CD1c-positive myeloid dendritic cell (primary cell): Measurements from ENCODE around the gene CHN2.

Source experiments
- DNase-seq: peaks from one replicate; pipeline ENCODE4 v3.0.0-alpha.2; 2016; ENCODE audit errors: extremely low spot score

CHN2 gene

DNA sequence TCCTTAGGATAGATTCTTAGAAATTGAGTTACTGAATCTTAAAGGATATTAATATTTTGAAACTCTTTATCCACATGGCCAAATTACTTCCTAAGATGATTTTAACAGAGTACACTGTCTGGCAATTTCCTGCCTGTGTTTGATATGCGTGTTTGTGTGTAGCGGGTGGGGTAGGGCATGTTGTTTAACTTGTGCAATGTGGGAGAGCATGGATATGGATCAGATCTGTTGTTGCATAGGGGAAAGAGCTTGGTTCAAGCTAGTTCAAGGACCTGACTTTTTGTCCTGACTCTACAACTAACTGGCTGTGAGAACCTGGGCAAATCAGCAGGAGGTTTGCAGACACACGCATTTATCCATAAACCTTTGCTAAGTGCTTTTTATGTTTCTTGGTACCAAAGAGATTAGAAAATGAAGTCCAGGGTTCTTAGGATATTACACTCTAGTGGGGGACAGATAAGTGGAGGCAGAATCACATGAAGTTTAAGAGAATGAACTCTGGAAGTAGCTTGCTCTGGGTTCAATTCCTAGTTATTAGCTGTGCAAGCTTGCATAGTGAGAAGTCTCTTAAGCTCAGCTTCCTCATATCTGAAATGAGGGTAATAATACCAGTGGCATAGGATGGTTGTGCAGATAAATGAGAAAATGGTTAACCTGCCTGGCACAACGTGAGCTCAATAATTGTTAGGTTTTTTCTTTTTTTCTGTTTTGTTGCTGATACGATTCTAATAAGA, 272.8 kb downstream of the CHN2 start:
- no peak for DNase-seq

DNA sequence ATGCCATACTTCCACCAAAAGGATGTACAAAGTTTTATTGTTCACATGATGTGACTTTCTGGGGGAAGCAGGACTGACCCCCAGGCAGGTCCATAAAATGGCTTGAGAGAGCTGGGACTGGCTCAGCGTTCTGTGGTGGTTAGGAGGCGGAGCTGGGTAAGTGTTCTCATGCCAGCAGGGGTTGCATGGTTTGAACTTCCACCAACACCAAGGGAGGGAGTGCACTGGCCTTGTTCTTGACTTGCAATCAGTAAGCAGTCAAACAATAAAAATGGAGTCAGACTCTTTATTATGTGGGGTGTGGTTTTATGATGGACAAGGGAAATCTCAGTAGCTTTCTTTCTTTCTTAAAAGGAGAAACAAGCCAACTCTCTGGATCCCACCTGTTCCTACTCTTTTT, 273.6 kb downstream of the CHN2 start:
- DNase-seq: no peak

DNA sequence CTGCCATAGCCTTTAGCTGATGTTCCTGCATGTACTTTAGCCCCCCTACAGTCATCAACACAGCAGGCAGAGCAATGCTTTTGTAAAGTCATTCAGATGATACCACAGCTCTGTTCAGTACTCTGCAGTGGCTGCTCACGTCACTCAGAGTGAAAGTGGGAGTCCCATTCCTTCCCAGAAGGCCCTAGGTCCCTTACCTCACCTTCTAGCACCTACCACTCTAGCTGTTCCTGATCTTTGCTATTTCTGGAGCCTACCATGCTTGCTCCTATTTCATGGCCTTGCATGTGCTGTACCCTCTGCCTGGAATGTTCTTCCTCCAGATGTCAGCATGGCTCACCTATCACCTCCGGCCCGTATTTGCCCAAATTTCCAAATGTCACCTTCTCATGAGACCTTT, 274.7 kb downstream of the CHN2 start:
- no peak for DNase-seq

DNA sequence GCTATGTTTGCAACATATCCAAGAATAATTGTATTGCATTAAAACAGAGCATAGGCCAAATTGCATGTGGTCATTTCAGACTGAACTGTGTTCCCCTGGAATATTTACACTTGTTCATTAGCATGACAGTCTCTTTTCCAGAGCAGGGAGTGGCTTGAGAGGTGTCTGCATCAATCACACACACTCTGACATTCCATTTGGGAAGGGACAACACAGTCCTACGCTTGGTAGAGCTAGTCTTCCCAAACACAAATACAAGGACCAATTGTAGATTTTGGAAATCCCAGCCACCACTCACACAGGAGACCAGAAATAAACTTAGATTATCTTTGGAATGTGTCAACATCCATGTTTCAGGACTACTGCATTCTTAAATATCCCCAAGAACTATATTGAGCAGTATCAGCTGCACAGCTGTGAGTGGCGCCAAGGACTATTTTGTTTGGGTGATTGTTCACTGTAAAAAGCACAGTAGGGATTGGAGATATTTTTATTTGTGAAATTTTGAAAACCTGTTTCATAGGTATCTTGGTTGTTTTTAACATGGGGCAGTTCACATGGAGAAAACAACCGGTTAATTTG, 275.5 kb downstream of the CHN2 start:
- no peak for DNase-seq

DNA sequence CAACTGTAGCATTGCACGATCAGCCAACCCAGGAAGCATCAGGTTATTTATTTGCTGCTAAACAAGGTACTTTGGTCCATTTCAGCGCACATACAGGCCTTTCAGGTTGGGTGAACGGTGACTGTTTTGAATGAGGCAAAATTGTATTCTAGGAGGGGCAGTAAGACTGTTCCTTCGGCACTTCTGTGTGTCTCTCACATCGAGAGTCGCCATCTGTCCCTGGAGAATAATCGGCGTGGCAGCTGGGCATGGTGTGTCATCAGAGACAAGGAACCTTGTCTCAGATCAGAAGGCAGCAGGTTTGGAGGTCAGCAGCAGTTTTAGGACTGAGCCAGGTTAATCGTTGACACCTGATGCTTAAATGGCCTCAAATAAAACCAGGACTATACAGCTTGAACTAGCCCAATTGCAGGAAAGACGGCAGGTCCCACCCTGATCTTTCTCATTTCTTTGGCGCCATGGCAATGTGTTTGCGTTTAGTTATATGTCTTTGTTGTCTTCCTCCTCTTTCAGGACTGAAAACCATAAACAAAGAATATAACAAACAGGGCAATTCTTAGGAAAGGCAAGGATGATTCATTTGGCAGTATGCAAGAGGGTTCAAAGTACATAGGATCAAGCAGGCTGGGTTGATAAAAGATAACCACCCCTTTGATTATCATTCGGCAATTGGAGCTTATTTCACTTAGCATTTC, 277.0 kb downstream of the CHN2 start:
- DNase-seq: no peak

DNA sequence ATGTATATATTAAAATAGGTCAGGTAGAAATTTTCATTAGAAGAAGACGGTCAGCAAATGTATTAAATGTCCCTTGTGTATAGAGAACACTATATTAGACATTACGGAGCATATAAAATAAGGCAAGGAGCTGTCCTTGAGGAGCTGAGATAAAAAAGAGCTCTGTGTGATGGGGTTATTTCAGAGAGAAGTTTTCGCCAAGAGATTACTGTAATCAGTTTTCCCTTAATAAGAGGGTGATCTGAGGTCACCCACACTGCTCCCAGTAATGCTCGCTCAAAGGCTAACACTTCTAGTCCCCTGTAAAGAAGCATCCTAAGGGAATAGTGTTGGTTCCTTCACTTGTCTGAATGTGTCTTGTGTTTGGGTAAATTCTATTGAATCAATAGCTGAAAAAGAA, 282.3 kb downstream of the CHN2 start:
- no peak for DNase-seq

DNA sequence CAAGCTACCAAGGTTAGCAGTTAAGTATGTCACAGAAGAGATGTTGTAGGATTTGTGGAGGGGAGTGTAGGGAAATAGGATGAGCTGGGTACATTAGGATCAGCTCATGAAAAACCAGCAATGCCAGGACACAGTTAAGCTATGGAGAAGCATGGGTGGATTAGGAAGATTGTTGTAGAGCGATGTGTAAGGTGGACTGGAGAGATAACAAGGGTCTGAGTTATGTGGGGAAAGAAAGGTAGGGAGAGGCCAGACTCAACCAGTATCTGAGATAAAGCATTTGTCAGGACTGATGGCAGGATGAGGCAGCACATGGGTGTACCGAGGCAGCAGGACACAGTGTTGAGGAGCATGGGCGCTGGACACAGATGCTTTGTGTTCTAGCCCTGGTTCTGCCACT, 283.7 kb downstream of the CHN2 start:
- DNase-seq: no peak

DNA sequence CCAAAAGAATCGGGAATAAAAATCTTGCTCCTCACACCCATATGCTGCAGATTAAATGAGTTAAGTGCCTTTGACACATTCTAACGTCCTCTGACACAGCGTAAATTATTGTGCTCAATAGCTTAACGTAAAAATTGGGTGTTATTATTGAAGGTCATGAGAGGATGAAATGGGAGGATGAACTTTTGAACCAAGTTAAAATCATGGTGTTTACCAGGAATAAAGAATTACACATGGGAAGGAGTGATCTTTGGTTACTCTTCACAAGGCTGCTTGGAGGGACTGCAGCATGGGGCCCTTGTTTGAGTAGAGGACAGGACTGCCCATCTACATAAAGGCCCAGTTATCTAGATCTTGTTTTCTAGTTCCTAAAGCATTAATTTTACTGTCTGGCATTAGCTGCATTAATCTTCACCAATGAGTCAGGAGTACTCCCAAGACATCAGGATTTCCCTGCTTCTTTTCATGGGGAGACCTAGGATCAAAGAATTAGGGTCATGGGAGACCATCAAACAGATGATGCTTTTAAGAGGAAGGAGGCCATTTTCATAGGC, 284.2 kb downstream of the CHN2 start:
- no peak for DNase-seq

DNA sequence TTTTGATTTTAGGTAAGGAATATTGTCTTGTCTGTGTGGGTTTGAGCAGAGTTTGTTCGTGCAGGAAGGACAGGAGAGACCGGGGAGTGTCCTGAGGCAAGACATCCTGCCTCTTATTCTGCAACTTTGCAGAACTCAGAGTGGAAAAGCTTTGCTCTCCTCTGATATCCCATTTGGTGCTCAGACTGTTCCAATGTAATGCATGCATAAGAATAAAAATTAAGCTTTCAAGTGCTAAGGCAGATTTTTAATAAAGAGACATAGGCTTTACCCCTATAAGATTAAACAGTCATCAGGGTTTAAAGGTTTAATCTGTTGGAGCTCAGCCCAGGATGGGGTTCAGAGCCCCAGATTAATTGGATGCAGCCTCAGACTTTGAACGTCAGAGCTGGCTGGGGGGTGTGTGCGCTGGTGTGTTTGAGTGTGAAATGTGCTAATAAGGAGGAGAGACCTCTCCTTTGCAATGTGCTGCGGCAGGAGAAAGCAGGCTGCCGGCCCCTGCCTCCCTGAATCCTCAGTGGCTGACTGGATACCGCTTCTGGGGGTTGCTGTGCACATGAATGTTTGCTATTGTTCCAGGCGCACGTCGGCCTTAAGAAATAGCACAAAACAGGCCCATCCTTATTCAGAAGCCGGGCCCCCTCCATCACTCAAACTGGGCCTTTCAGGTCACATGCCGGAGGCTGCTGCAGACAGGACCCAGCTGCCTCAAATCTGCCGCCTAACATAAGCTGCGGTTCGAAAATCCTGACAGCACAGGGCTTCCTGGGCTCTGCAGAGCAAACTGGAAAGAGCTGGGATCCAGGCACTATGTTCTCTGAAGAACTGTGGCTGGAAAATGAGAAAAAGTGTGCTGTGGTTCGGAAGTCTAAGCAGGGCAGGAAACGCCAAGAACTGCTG, 285.0 kb downstream of the CHN2 start:
- DNase-seq: no peak

DNA sequence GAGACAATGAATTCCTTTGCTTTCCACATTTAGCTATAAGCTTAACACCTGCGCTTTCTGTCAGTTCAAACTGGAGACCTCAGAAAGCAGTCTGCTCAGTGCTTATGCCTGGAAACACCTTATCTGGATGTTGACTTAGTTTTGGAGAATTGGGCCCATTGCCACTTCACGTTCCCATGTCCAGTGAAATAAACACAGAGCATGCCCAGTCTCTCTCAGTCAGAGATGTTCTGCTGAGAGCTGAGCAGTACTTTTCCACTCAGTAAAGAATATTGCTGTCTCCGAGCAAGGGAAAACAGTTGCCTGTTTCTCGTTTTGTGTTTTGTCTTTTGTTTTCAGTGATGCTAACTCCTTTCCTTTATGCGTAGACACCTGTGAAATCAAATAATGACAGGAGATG, 285.9 kb downstream of the CHN2 start:
- DNase-seq: no peak

DNA sequence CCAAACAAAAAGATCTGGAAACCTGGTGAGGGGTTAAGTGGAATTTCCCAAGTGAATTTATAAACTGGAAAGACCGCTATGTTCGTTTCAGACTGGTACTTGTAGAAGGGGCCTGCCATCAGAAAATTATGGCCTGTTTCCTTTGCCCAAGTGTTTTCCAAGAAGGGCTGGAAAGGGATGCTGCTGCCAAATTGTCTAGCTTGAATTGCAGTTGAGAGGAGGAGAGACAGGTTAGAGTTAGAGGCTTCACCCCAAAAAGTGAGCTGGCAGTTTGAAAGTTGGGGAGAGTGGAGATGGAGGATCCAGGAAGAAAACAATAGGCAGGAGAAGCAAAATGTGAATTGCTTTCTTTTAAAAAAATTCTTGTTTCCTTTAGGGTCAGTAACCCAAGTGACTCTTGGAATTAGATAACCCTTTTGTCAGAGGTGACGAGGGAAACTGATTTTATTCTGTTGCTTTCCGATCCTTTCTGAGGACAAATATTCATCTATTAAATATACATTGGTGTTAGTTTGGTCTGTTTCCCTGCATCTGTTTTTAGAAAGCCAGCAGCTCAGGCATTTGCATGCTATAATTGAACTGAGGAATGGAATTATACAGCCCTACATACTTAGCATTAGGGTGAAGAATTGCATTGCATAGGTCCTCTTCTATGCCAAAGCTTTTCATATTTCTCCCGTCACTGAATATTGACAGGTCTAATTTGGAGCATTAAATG, 286.5 kb downstream of the CHN2 start:
- no peak for DNase-seq

DNA sequence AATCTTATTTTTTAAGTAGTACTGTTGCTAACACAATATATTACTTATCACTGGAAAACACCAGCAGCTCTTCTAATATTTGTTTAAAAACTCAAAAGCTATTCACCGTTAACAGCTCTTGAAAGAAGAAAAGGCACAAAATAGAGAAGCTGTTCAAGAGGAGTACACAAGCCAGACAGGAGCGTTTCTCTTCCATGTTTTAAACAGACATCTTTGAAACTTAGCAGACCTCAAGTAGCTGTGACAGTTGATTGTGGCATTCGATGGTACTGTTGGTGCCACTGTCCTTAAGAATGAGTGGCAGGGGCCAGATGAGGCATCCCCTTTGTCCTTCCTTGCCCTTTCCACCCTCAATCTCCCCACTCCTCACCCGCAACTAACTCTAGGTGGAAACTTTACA, 287.5 kb downstream of the CHN2 start:
- DNase-seq: no peak

DNA sequence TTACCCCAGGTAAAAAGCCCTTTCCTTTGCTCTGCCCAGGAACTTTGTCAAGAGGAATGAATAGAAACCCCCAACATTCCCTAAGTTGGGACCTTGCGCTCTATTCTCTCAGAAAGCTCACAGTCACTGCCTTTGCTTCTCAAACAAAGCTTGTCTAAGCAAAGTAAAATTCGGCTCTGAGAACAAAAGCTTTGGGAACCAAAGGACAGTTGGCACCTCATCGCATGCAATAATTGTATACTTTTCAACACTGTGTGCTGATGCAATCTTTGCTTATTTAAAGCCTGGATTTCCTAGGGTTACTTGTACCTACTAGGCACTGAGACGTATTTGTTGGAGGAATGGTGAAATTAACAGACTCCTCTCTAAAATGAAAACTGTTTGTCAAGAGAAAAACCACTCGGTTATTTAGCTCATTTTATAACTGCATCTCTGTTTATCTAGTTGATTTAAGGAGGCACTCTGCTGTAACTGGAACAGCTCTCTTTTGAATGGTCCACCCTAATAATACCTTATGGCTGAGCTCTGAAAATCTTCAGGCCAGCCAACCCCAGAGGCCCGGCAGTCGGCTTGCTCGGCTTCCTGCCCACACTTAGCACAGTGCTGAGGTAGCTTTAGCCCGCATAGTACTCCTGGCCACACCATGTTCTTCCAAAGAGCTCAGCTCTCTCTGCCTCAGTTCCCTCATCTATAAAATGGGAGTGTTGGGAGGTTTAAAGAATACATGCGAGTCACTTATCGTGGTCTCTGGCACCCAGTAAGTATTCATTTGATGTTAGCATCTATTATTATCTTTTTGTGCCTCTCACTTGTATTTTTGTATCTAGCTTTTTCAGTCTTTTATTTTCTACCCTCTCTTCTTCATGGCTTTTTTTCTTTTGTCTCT, 288.9 kb downstream of the CHN2 start:
- DNase-seq: no peak

DNA sequence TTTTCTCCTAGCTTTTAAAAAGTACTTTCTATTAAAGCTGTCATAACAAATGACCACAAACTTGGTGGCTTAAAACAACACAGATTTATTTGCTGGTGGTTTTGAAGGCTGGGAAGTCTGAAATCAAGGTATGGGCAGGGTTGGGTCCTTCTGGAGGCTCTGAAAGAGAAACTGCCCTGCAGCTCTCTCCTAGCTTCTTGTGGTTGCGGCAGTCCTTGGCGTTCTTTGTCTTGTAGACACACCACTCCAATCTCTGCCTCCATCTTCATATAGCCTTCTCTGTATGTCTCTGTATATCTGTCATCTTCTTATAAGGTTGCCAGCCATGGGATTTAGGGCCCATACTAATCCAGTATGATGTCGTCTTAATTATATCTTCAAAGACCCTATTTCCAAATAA, 289.7 kb downstream of the CHN2 start:
- no peak for DNase-seq

DNA sequence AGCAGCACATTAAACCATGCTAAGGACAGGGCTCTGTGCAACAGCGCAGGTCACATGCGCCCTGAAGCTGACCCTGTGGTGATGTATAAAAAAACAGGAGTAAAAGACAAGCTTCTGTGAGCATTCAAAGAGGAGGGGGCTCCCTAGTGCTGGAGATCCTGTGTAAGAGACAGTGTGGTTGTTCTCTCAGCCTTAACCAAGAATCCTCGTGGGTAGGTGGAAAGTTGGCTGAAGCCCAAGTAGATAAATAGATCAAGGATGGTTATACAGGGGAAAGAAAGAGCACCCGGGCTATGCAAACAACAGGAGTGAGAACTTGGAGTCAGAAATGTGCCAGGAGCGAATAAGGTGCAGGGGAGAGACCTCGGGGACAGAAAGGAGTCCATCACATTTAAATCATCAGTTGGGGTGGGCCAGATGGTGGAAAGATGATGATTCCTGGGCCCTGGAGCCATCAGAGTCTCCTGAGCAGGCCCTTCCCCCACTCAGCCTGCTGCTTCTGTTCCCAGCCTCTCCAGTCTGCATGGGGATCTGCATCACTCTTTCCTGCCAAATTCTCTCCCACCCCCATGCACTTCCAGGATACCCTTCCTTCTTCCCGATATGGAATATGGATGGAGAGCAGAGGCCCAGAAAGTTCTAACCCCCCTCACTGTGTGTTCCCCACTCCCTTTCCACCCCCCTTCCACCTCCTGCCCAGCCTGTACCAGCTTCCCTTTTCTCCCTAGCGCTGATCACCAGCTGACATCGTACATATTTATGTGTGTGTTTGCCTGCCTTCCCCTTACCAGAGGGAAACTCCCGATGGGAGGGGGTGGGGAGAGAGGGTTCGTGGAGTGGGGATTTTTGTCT, 291.0 kb downstream of the CHN2 start:
- peak; percentile 8 for DNase-seq

DNA sequence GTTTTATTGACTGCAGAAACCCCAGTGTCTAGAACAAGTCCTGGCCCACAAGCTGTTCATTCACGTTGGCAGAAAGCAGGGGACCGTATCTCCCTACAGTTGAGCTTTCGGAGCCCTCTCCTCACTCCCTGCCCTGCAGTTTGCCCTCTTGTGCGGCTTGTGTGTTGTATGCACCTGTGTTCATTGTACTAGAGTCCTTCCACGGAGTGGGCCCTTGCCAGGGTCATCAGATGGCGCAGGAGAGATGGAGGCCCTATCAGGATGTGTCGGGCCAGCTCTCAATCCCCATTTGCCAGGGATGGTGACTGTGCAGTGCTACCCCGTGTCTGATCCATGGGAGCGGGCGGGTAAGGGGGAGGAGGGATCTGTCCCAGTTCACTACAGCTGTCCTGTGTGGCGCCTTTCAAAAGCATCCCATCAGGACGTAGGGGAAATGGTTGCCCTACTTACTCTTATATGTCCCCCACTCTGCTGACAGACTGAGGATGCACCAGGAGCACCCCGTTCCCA, 291.7 kb downstream of the CHN2 start:
- no peak for DNase-seq

DNA sequence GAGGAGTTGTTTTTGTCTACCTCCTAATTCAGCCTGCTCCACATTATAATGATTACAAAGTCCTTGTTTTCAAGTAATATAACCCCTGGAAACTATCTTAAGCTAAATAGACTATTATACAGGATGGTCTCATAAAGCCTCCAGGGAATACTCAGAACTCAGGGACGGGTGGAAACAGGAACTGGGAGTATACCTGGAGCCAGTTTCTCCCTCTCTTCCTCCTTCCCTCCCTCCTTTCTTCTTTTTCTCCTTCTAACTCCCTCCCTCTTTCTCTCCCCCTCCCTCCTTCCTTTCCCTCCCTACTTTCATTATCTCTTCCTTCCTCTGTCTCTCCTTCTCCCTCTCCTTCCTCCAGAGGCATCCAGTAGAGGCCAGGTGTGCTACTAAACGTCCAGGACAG, 292.8 kb downstream of the CHN2 start:
- no peak for DNase-seq

DNA sequence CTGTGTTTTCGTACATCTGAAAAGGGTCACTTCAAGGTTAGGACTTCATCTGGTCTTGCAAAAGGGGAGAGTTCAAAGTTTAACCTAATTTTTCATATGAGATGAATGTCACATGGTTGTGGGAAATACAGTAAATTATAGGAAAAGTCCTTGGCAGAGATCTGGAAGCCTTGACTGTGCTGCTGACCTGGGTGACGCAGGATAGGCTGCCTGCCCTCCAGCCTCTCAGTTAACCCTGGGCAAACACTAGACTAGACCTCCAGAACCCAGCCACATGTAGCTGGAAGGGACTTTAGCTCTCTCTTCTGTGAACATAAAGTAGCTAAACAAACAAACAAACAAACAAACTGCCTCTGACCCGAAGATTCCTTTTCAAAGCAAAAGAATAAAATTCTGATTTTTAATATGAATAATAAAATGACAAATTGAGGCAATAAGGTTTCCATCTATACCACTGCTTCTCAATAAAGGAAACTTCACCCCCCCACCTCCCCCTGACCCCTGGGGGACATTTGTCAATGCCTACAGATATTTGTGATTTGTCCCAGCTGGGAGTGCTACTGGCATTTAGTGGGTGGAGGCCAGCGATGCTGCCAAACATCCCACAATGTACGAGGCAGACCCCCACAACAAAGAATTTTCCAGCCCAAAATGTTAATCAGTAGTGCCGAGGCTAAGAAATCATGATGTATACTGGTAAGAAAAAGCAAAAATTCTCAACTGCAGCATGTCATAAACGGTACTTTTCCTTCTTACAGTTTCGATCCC, 293.8 kb downstream of the CHN2 start:
- no peak for DNase-seq
